PC-3 (cell line): ENCODE data around the gene PPM1E.

Source experiments
- CTCF ChIP-seq: fragments of 300-600 bp; sonication (generic); conservative IDR thresholded peaks from 2 replicates; pipeline ENCODE4 v1.5.1; 2017; ENCODE audit warnings: antibody characterized with exemption, low read depth, mild to moderate bottlenecking, low read length
- EZH2 ChIP-seq: fragments of 300-600 bp; sonication (generic); IDR thresholded peaks from one replicate; pipeline ENCODE4 v1.6.1; 2017; ENCODE audit warnings: antibody characterized with exemption, mild to moderate bottlenecking, low read length; ENCODE audit not compliant: unreplicated experiment

GRCh38 chr17:58822148-58823050, 66.7 kb downstream of the PPM1E start:
- TF ChIP-seq CTCF (no peak), EZH2 (no peak)
